Measurements from ENCODE around the gene WASF3.

DNA sequence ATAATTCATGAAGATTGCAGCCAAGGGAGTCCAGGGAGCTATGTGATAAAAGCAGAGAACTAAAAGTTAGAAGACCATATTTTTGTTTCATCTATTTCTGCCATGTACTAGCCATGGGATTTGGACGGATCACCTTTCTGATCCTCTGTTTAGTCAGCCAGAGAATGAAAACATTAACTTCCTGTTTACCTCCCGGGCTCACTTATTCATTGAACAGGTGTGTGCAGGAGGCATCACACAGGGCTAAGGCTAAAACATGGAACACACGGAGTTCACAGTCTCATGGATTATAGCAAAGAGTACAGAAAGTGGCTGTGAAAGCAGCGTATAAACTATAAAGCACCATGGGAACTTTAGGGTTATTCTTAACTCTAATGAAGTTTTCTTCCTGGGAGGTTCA lies 106.3 kb downstream of the WASF3 start:
- TF ChIP-seq IKZF1 (IDR thresholded peaks at IDR 0.05) (no peak), ZNF124 (CRISPR knock-in tag; IDR thresholded peaks at IDR 0.05) (no peak), CEBPG (CRISPR knock-in tag; IDR thresholded peaks at IDR 0.05) (no peak), POLR2AphosphoS2 (IDR thresholded peaks at IDR 0.05; ENCODE audit: low read depth, low read length) (no peak)

Data from HepG2 (cell line).